ENCODE measurements around the gene GJC1. TPM values are rescaled to one million over a fixed set of nuclear protein-coding genes. Genes with fewer than 3 reads are reported as not detected.
A peak's percentile ranks its signal among the peaks of the same experiment; 100 is the strongest.

Gene GJC1
- total and polyA plus RNA-seq, 11 donors, result 14.2 to 60.8 (median 24.9) TPM

- Histone ChIP-seq H3K9me3 (no peaks in the 10 kb centered on the region), H3K4me3 (no peak overlapping the region), H3K27me3 (peaks cover 4 to 32% (median 13%) of the 10 kb centered on the region in 9 donors)
These were observed 69.4 kb downstream of the GJC1 start for GRCh38 chr17:44760474-44761308.

DNA sequence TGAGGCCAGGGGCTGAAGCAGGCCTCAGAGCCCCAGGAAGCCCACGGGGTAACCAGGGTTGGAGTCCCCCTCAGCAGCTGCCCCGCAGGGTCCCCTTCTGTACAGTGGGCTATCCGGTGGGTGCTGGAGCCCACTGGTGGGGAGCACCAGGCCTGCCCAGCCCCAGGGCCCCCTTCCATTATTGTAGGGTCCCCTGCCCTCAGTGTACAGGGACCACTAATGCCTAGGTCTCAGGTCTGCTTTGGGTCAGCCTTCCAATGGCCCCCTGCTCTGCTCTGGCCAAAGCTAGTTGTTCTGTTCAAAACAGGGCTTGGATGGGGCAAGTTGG, 70.2 kb downstream of the GJC1 start:
- WGBS, 4 donors, result 50 to 63% (median 52%) methylated on average over 2 to 3 of the region's 3 CpGs; no CpG with 5 or more reads in 1 of the 4 donors
- Histone ChIP-seq H3K4me1 (peaks cover 0 to 28% (median 9%) of the 10 kb centered on the region in 12 donors), H3K4me3 (peak overlapping the region in 6 of 12 donors; percentile 24 to 64 (median 56)), H3K9me3 (no peaks in the 10 kb centered on the region), H3K36me3 (no peaks in the 10 kb centered on the region), H3K27ac (no peak overlapping the region), H3K27me3 (peaks cover 4 to 32% (median 13%) of the 10 kb centered on the region in 9 donors)
- intact Hi-C loops (cut with DNase I), result loop anchor here in 2 of 10 donors (10.0 kb wide), 2 partner anchors 55 to 65 kb away; partner anchors contain the start of gene DBF4B (in 1 of the 2)
- ATAC-seq (peak in 1 of 4 donors; percentile 4), DNase-seq (no peak)
- TF ChIP-seq, protein P1, sequence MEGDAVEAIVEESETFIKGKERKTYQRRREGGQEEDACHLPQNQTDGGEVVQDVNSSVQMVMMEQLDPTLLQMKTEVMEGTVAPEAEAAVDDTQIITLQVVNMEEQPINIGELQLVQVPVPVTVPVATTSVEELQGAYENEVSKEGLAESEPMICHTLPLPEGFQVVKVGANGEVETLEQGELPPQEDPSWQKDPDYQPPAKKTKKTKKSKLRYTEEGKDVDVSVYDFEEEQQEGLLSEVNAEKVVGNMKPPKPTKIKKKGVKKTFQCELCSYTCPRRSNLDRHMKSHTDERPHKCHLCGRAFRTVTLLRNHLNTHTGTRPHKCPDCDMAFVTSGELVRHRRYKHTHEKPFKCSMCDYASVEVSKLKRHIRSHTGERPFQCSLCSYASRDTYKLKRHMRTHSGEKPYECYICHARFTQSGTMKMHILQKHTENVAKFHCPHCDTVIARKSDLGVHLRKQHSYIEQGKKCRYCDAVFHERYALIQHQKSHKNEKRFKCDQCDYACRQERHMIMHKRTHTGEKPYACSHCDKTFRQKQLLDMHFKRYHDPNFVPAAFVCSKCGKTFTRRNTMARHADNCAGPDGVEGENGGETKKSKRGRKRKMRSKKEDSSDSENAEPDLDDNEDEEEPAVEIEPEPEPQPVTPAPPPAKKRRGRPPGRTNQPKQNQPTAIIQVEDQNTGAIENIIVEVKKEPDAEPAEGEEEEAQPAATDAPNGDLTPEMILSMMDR (IDR thresholded peaks at IDR 0.05), result no peak
- TF ChIP-seq POLR2A (IDR thresholded peaks at IDR 0.05), result no peak

More at GRCh38 chr17:44760474-44761308, 69.4 kb downstream of the GJC1 start:
- Histone ChIP-seq H3K36me3 (no peaks in the 10 kb centered on the region), H3K27ac (no peak overlapping the region), H3K4me1 (peaks cover 0 to 28% (median 9%) of the 10 kb centered on the region in 12 donors)
- 69 to 75% (median 71%) methylated on average over 13 of the region's 13 CpGs for WGBS, 4 donors
- no peak for TF ChIP-seq POLR2A (IDR thresholded peaks at IDR 0.05)
- TF ChIP-seq, protein P1 (IDR thresholded peaks at IDR 0.05), result no peak
- DNase-seq (peak in 1 of 5 donors; percentile 15), ATAC-seq (no peak)
- intact Hi-C loops (cut with DNase I), result loop anchor here in 1 of 10 donors (10.0 kb wide), 1 partner anchor 56 kb away; the partner anchor contains the start of gene DBF4B

- Histone ChIP-seq H3K27ac (no peak overlapping the region), H3K4me3 (peak overlapping the region; percentile 24 to 64 (median 54)), H3K27me3 (peaks cover 4 to 32% (median 13%) of the 10 kb centered on the region in 9 donors), H3K4me1 (peaks cover 0 to 28% (median 9%) of the 10 kb centered on the region in 12 donors), H3K9me3 (no peaks in the 10 kb centered on the region), H3K36me3 (no peaks in the 10 kb centered on the region)
- TF ChIP-seq POLR2A (IDR thresholded peaks at IDR 0.05), result no peak
- TF ChIP-seq, protein P1 (IDR thresholded peaks at IDR 0.05), result no peak
- 4 to 20% (median 5%) methylated on average over 11 to 60 of the region's 60 CpGs for WGBS, 4 donors
- no peak for ATAC-seq
- intact Hi-C loops (cut with DNase I), result loop anchor here in 1 of 10 donors (10.0 kb wide), 1 partner anchor 64 kb away; no protein-coding TSS in a partner anchor
- DNase-seq, result peak in 1 of 5 donors; percentile 27
These were observed 70.8 kb downstream of the GJC1 start for GRCh38 chr17:44759086-44759915.
